Left ventricle myocardium inferior (tissue), 1 donor: Measurements from ENCODE around the gene SFI1. TPM values are rescaled to one million over a fixed set of nuclear protein-coding genes. Genes with fewer than 3 reads are reported as not detected.

ENCODE experiments used
- DNase-seq: peaks from one replicate; pipeline ENCODE4 v3.0.0-alpha.2; 2020
- H3K27ac ChIP-seq: fragments of 200-600 bp; replicated peaks from 2 replicates; pipeline ENCODE4 v1.8.0; 2021
- H3K27me3 ChIP-seq: fragments of 200-600 bp; 2 replicates; pipeline ENCODE4 v1.8.0; 2021; ENCODE audit warnings: low read depth
- H3K36me3 ChIP-seq: fragments of 200-600 bp; 2 replicates; pipeline ENCODE4 v1.8.0; 2021
- H3K4me1 ChIP-seq: fragments of 200-600 bp; 2 replicates; pipeline ENCODE4 v1.8.0; 2021
- H3K4me3 ChIP-seq: fragments of 200-600 bp; 2 replicates; pipeline ENCODE4 v1.8.0; 2021; ENCODE audit warnings: mild to moderate bottlenecking, moderate library complexity
- H3K9me3 ChIP-seq: fragments of 200-600 bp; replicated peaks from 2 replicates; pipeline ENCODE4 v1.8.0; 2021
- CTCF ChIP-seq: fragments of 200-600 bp; IDR thresholded peaks from 2 replicates; pipeline ENCODE4 v1.8.0; 2021; ENCODE audit warnings: antibody characterized with exemption, mild to moderate bottlenecking, borderline replicate concordance
- intact Hi-C: fragments of 100-400 bp; cut with micrococcal nuclease; formaldehyde crosslinking; loops from one replicate; pipeline ENCODE4 v1.11.0; 2022
- total RNA-seq: library from RNA; stranded (reverse); fragmentation: NEBNext Ultra II Directional; extraction: Animal tissue kit (Norgen Biotek cat#: 25700); gene quantifications from one replicate; pipeline ENCODE4 v1.2.1, GENCODE V29; 2021
- donor health status: DM: no; HTN: yes; CAD: no; lungs with severe emphysema.

Gene SFI1
- total RNA-seq, 1 donor from 2014 or later, result 6.8 TPM

GRCh38 chr22:31622980-31623379 lies 126.6 kb downstream of the SFI1 start:
- no peak for DNase-seq
- Histone ChIP-seq H3K27me3 (no peaks in the 10 kb centered on the region), H3K36me3 (peaks cover 37% of the 10 kb centered on the region), H3K9me3 (no peaks in the 10 kb centered on the region), H3K4me3 (no peak overlapping the region), H3K4me1 (peaks cover 33% of the 10 kb centered on the region), H3K27ac (no peak overlapping the region)
- no peak for TF ChIP-seq CTCF
- intact Hi-C loops, result no loop called here

- Histone ChIP-seq H3K4me1 (peaks cover 40% of the 10 kb centered on the region), H3K36me3 (peaks cover 30% of the 10 kb centered on the region), H3K27ac (no peak overlapping the region)
These were observed 127.4 kb downstream of the SFI1 start for GRCh38 chr22:31623592-31624304.

GRCh38 chr22:31625257-31625640 lies 128.9 kb downstream of the SFI1 start:
- Histone ChIP-seq H3K27ac (peak overlapping the region; percentile 59), H3K4me1 (peaks cover 54% of the 10 kb centered on the region)
- intact Hi-C loops, result no loop called here

More at GRCh38 chr22:31623592-31624304, 127.4 kb downstream of the SFI1 start:
- Histone ChIP-seq H3K9me3 (no peaks in the 10 kb centered on the region), H3K4me3 (no peak overlapping the region), H3K27me3 (no peaks in the 10 kb centered on the region)
- TF ChIP-seq CTCF, result no peak
- DNase-seq, result no peak
- intact Hi-C loops, result no loop called here

GRCh38 chr22:31625661-31626426 lies 129.5 kb downstream of the SFI1 start:
- H3K27ac ChIP-seq, result peak overlapping the region; percentile 59
- H3K4me3 ChIP-seq, result peak overlapping the region; percentile 24
- intact Hi-C loops, result no loop called here
- TF ChIP-seq CTCF, result no peak
- H3K36me3 ChIP-seq, result peaks cover 9% of the 10 kb centered on the region
- peak; percentile 37 for DNase-seq
- peaks cover 60% of the 10 kb centered on the region for H3K4me1 ChIP-seq
- H3K27me3 ChIP-seq, result no peaks in the 10 kb centered on the region
- H3K9me3 ChIP-seq, result no peaks in the 10 kb centered on the region

More at GRCh38 chr22:31625257-31625640, 128.9 kb downstream of the SFI1 start:
- peak overlapping the region; percentile 24 for H3K4me3 ChIP-seq
- H3K36me3 ChIP-seq, result peaks cover 15% of the 10 kb centered on the region
- no peaks in the 10 kb centered on the region for H3K27me3 ChIP-seq
- TF ChIP-seq CTCF, result no peak
- H3K9me3 ChIP-seq, result no peaks in the 10 kb centered on the region
- no peak for DNase-seq

GRCh38 chr22:31626427-31627150 lies 130.3 kb downstream of the SFI1 start:
- peaks cover 1% of the 10 kb centered on the region for H3K36me3 ChIP-seq
- intact Hi-C loops, result no loop called here
- H3K4me3 ChIP-seq, result no peak overlapping the region
- H3K27ac ChIP-seq, result peak overlapping the region; percentile 59
- H3K27me3 ChIP-seq, result no peaks in the 10 kb centered on the region
- no peak for DNase-seq
- no peak for TF ChIP-seq CTCF
- H3K4me1 ChIP-seq, result peaks cover 68% of the 10 kb centered on the region
- no peaks in the 10 kb centered on the region for H3K9me3 ChIP-seq
